COLO668 (cell line): ENCODE results near the gene ARL4C.
A peak's percentile ranks its signal among the peaks of the same experiment; 100 is the strongest.

Source experiments
- DNase-seq: peaks from one replicate; lab custom pipeline; 2025; ENCODE audit not compliant: unreplicated experiment; lab: John Stamatoyannopoulos, UW

Gene ARL4C, protein sequence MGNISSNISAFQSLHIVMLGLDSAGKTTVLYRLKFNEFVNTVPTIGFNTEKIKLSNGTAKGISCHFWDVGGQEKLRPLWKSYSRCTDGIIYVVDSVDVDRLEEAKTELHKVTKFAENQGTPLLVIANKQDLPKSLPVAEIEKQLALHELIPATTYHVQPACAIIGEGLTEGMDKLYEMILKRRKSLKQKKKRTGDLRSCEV

GRCh38 chr2:234496835-234497593 lies at the start of gene ARL4C:
TSS of gene ARL4C (minus strand) at chr2:234497081. CDS start at chr2:234496586, 495 bp downstream.
- DNase-seq, result peak; percentile 88

DNA sequence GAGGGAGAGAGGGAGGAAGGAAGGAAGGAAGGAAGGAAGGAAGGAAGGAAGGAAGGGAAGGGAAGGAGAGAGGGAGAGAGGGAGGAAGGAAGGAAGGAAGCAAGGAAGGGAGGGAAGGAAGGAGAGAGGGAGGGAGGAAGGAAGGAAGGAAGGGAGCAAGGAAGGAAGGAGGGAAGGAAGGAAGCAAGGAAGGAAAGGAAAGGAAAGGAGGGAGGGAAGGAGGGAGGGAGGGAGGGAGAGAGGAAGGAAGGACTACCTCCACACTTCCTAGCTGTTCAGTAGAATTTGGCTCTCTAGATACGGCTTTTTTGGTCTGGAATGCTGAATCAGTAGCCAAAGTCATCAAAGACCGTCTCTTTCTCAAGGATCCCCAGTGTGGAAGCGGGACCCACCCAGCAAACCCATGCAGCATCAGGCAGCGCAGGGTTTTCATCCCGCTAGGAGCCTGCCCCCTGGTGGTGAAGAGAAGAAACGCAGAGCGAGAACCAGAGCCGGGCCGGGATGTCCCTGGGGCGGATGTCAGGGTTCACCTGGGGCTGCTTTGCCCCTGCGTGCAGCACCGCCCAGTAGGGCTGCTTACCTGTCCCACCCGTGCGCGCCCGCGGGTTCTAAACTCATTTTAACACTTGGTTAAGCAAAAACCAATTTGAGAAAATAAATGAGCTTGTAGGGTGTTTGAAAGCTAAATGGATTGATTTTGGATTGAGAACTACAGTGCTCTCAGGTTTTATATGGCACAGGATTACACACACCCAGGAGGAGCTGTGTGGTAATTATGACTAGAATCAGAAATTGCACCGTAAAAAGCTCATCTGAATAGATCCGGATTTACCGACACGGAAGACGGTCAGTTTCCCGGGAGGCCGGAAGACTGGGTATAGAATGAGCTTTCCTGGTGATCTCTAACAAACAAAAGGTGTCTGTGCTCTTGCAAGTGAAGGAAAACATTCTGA lies 48.1 kb upstream of the ARL4C start:
- peak; percentile 62 for DNase-seq

GRCh38 chr2:234542742-234543141 lies 45.9 kb upstream of the ARL4C start:
- DNase-seq, result no peak

DNA sequence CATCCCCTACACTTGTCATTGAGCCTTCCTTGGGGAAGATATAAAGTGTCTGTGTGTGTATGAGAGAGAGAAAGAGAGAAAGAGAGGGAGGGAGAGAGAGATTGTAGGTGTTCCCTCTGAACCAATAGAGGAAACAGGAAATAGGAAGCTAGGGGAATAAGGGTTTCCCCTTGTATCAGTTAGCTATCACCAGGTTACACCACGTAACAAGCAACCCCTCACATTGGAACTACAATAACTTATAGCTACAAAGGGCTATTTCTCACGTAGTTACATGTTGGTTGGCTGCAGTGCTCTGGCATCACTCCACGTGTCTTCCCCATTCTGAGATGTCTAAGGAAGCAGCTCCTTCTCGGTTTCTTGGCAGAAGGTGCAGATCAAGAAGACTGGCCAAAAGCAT lies 41.0 kb upstream of the ARL4C start:
- no peak for DNase-seq

GRCh38 chr2:234536178-234536965 lies 39.5 kb upstream of the ARL4C start:
- DNase-seq, result no peak

DNA sequence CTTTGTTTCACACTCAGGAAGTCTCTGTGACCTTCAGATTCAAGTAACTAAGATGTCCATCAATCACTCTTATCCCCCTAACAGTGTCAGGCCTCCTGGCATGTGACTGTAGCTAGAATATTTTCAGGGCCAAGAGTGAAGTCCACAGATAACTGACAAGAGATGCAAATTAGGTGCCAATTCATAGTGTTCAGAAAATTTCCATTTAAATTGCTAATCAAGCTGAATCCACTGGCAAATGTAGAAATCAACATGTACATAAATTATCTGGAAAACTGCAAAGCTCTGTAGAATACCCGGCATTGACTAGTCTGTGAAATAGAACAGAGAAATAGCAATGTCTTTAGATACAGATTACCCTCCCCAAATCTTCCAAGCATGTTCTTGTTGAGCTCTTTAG lies 38.6 kb upstream of the ARL4C start:
- DNase-seq, result no peak

- peak; percentile 37 for DNase-seq
These were observed 37.6 kb upstream of the ARL4C start for GRCh38 chr2:234534515-234534914.

GRCh38 chr2:234533626-234534025 lies 36.7 kb upstream of the ARL4C start:
- DNase-seq, result peak; percentile 88

- no peak for DNase-seq
These were observed 31.7 kb upstream of the ARL4C start for GRCh38 chr2:234528410-234529148.

DNA sequence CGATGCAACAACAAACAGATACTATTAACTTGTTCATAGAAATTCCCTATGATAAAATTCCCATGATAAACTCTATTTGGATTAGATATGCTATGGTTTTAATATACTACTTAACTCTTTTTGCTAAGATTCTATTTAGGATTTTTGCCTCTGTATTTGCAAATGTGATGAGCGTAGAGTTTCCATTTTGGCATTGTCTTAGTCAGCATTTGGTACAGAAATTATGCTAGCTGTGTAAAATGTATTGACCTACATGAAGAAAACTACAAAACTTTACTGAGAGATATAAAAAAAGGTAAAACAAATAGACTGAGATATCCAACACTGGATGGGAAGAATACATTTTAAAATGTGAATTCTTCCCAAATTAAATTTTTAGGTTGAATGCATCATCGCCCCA lies 29.8 kb upstream of the ARL4C start:
- no peak for DNase-seq

DNA sequence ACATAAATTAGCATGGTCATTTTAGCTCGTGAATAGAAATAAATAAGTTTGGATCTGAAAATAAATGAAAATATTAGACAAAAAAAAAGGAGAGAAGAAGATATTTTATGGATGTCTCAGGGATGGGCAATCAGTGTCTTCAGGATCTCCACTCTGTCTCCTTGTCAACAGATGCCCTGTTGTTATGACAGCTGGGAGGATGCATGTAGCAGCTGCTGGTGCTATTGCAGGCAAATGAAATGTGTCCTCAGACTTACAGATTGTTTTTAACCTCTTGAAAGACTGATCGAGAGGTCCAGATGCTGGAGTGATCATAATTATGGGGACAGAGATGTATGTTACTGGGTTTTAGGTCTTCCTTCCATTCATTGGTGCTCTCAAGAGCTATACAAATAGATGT lies 24.7 kb upstream of the ARL4C start:
- DNase-seq, result no peak

DNA sequence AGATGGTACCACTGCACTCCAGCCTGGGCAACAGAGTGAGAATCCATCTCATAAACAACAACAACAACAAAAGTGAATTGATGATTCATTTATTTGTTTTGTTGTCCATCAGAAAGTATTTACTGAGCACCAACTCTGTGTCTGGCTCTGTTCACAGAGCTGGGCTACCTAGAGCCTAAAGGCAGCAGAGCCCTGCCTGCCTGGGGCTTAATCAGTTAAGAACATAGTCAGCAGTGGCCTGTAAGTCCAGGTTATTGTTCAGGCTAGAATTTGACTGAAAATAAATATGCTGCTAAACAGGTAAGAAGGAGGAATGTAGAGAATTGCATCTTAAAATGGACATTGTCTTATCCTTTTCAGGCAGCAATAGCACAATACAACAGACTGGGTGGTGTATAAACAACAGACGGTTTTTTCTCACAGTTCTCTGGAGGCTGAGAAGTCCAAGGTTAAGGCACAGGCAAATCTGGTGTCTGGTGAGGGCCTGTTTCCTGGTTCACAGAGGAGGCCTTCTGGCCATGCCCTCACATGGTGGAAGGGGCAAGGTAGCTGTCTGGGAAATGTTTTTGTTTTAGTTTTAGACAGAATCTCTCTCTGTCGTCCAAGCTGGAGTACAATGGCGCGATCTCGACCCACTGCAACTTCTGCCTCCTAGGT lies 22.2 kb upstream of the ARL4C start:
- no peak for DNase-seq

- DNase-seq, result no peak
These were observed 21.1 kb upstream of the ARL4C start for GRCh38 chr2:234517971-234518370.

DNA sequence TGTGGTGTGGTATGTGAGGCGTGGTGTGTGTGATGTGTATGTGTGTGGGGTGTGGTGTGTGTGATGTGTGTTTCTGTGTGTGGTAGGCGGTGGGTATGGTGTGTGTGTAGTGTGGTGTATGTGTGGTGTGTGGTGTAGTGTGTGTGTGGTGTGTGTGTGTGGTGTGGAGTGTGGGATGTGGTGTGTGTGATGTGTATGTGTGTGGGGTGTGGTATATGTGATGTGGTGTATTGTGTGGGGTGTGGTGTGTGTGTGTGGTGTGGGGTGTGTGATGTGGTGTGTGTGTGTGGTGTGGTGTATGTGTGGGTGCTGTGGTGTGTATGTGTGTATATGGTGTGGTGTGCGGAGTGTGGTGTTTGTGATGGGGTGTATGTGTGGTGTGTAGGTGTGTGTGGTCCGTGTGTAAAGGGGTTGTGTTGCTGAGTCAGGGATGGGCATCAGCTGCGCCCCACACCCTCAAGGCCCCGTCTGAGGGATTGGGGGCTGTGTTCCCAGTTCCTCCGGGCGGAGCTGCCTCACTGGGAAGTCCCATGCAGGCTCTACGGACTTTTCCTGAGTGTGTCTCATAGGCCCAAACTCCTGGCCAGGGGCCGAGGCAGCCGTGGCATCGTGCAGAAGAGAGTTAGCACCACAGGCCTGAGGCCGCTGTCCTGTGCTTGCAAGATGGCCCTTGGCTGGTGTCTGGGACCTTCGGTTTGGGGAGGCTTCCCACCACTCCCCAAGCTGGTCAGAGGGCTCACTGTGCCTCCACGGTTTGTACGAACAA lies 18.2 kb upstream of the ARL4C start:
- DNase-seq, result no peak

- no peak for DNase-seq
These were observed 17.2 kb upstream of the ARL4C start for GRCh38 chr2:234514099-234514498.

DNA sequence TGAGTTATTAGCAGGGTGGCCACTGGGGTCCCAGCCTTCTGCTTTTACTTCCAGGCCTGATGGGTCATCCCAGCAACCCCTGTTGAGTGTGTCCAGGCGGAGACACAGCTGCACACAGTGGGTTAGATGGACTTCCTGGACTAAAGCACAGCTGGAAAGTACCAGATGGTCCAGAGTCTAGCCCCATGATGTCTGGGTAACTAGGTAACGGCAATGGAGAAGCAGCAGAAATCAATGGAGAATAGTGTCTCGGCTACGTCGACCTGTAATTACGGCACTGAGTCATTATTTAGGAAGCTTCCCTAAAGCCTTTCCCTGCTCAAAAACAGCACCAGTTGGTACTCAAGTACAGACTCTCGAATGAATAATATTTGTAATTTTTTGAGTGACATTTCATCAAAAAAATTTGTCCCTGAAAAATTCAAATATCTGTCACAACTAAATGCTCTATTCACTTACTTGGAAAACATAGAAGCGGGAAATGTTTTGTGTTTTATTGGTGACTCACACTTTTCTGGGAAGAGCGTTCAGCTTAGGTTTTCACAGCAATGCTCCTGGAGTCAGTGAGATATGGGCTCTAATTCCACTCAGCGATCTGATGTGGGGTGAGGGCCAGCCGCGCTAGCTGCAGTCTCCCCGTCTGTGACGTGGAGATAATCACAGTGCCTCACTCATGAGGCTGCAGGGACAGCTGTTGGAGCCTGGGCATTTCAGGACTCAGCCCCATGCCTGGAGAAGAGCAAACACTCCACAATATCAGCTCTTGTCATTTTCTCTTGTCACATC lies 16.2 kb upstream of the ARL4C start:
- no peak for DNase-seq

DNA sequence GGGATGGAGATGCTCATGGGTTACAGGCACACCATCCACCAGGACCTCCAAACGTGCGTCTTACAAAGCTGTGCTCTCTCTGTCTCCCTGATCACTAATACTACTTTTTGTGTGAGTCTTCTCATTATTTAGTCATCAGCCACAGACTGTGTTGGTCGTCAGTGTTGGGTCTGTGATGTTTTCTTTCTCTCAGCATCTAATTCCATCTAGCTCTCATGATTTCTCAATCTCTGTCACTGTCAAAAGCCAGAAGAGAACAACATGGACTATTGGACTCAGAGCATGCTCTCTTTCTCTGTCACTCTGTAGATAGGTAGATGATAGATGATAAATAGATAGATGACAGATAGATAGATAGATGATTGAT lies 6.0 kb upstream of the ARL4C start:
- DNase-seq, result no peak

DNA sequence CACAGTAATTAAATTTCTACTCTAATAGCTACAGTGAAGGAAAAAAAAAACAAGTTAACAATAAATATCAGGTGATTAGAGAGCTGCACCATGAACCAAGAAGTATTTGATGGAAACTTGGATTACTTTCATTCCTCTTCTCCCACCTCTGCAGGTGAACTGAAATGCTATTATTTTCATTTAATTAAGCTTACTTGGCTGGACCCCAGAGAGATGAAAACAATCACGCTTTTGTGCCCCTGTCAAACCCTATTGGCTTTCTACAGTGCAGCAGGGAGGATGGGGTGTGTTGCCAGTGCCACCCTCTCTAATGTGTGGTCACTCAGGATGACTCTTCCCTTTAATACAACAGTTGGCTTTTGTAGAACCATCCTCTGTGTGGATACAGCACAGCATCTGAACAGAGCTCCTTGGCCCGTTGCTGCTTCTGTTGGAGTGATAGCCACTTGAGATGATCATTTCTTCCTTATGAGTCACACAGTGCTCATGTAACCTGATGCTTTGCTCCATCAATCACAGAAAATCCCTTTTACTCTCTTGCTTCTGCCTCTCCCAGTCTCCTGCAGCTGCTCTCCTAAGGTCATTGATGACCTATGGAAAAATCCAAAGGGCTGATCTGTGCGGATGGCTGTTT lies 5.5 kb upstream of the ARL4C start:
- no peak for DNase-seq
